GM12865 (cell line): ENCODE data around the gene ARHGEF25.

Experiments used
- DNase-seq: peaks from one replicate; pipeline ENCODE4 v3.0.0; 2010; ENCODE audit warnings: low read depth
- H3K4me3 ChIP-seq: 2 replicates; pipeline ENCODE4 v1.5.1; 2011; ENCODE audit warnings: mild to moderate bottlenecking, low read depth, low read length, control low read depth
- TF ChIP-seq, protein P1 (sequence below): IDR thresholded peaks from 2 replicates; pipeline ENCODE4 v1.5.1; 2011; ENCODE audit warnings: low read length, control low read depth, low read depth, inconsistent platforms; ENCODE audit not compliant: insufficient read depth; ENCODE audit errors: missing control alignments

The ARHGEF25 gene

DNA sequence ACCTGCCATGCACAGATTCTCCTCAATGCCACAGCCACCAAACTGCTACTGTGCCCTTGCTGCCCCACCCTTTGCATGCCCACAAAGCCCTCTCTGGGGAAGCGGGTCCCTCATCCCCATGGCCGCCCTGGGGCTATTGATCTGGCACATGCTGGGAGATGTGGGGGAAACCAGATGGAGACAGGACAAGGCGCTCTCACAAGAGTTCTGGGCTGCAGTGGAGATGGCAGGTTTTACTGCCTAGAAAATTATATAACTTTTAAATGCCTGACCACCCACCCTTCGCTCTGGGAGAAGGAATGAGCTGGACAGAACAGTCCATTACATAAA is 30.8 kb upstream of the ARHGEF25 start:
- no peak for DNase-seq
- TF ChIP-seq, protein P1, sequence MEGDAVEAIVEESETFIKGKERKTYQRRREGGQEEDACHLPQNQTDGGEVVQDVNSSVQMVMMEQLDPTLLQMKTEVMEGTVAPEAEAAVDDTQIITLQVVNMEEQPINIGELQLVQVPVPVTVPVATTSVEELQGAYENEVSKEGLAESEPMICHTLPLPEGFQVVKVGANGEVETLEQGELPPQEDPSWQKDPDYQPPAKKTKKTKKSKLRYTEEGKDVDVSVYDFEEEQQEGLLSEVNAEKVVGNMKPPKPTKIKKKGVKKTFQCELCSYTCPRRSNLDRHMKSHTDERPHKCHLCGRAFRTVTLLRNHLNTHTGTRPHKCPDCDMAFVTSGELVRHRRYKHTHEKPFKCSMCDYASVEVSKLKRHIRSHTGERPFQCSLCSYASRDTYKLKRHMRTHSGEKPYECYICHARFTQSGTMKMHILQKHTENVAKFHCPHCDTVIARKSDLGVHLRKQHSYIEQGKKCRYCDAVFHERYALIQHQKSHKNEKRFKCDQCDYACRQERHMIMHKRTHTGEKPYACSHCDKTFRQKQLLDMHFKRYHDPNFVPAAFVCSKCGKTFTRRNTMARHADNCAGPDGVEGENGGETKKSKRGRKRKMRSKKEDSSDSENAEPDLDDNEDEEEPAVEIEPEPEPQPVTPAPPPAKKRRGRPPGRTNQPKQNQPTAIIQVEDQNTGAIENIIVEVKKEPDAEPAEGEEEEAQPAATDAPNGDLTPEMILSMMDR: no peak
- H3K4me3 ChIP-seq: no peak overlapping the region

GRCh38 chr12:57581802-57582201 is 29.4 kb upstream of the ARHGEF25 start:
- DNase-seq: no peak
- TF ChIP-seq, protein P1: no peak
- no peak overlapping the region for H3K4me3 ChIP-seq

GRCh38 chr12:57582440-57582839 is 28.8 kb upstream of the ARHGEF25 start:
- H3K4me3 ChIP-seq: no peak overlapping the region
- no peak for DNase-seq
- TF ChIP-seq, protein P1: no peak

GRCh38 chr12:57583008-57583831 is 28.0 kb upstream of the ARHGEF25 start:
- TF ChIP-seq, protein P1: peak; percentile 87
- no peak overlapping the region for H3K4me3 ChIP-seq
- DNase-seq: peak; percentile 91

DNA sequence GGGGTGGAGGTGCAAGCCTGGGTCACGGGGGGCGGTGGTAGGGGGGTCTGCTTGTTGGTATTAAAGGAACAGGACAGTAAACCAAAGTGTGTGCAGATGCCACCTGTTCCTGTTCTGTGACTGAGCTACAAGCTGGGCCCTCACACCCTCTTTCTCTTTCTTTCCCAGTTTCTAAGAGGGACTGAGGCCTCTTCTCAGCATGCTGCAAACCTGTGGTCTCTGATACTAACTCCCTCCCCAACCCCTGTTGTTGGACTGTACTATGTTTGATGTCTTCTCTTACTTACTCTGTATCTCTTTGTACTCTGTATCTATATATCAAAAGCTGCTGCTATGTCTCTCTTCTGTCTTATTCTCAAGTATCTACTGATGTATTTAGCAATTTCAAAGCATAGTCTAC is 27.2 kb upstream of the ARHGEF25 start:
- no peak overlapping the region for H3K4me3 ChIP-seq
- DNase-seq: no peak
- TF ChIP-seq, protein P1: no peak

DNA sequence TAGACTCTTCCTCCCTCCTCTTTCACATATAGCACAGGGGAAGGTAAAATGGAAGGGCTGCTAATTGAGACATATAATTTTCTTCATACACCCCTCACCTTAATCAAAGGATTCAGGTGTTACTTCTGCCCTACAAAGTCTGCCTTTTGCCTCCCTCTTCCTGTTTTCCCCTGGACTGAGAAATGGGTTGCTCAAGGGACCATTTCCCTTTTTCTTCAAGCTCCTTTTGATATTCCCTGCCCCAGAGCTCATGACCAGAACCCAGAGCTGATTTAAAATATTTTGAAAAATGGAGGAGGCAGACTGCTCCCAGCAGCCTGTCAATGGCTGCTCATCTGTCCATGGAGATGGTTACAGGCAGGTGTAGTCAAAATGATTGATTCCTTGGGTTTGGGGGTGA is 26.5 kb upstream of the ARHGEF25 start:
- TF ChIP-seq, protein P1: no peak
- no peak overlapping the region for H3K4me3 ChIP-seq
- DNase-seq: no peak

- DNase-seq: no peak
- H3K4me3 ChIP-seq: no peak overlapping the region
- TF ChIP-seq, protein P1: no peak
These were observed 26.1 kb upstream of the ARHGEF25 start for GRCh38 chr12:57585156-57585555.
